DOHH2 (cell line): ENCODE measurements around the gene ZNF45.

ENCODE experiments used
- H3F3A ChIP-seq: fragments of 200-600 bp; sonication (generic), shearing (Covaris generic); 2 replicates; pipeline ENCODE4 v1.6.0; 2016; ENCODE audit warnings: antibody characterized with exemption, mild to moderate bottlenecking; ENCODE audit not compliant: control insufficient read depth, insufficient read depth
- H3K27ac ChIP-seq: fragments of 200-600 bp; sonication (generic); 2 replicates; pipeline ENCODE4 v1.5.1; 2014; ENCODE audit warnings: low read depth, mild to moderate bottlenecking, low read length, moderate library complexity
- H3K27me3 ChIP-seq: fragments of 200-600 bp; sonication (generic); 2 replicates; pipeline ENCODE4 v1.6.1; 2014; ENCODE audit warnings: mild to moderate bottlenecking, low read length, mixed read lengths; ENCODE audit not compliant: control insufficient read depth
- H3K36me3 ChIP-seq: fragments of 200-600 bp; sonication (generic); 2 replicates; pipeline ENCODE4 v1.6.1; 2014; ENCODE audit warnings: mild to moderate bottlenecking, low read length, moderate library complexity, mixed read lengths; ENCODE audit not compliant: control insufficient read depth
- H3K4me1 ChIP-seq: fragments of 200-600 bp; sonication (generic); 2 replicates; pipeline ENCODE4 v1.6.1; 2014; ENCODE audit warnings: mild to moderate bottlenecking, low read length, mixed read lengths; ENCODE audit not compliant: control insufficient read depth
- H3K4me2 ChIP-seq: fragments of 200-600 bp; sonication (generic); 2 replicates; pipeline ENCODE4 v1.6.0; 2014; ENCODE audit warnings: mild to moderate bottlenecking, low read length, moderate library complexity
- H3K4me3 ChIP-seq: fragments of 200-600 bp; sonication (generic); 2 replicates; pipeline ENCODE4 v1.5.1; 2014; ENCODE audit warnings: mild to moderate bottlenecking, low read length, mixed read lengths
- H3K79me2 ChIP-seq: fragments of 200-600 bp; sonication (generic); 2 replicates; pipeline ENCODE4 v1.6.1; 2014; ENCODE audit warnings: mild to moderate bottlenecking, low read length, mixed read lengths; ENCODE audit not compliant: control insufficient read depth
- H3K9me2 ChIP-seq: fragments of 200-600 bp; sonication (generic); replicated peaks from 2 replicates; pipeline ENCODE4 v1.6.1; 2014; ENCODE audit warnings: mild to moderate bottlenecking, low read length, mixed read lengths; ENCODE audit not compliant: control insufficient read depth
- H3K9me3 ChIP-seq: fragments of 200-600 bp; sonication (generic); 2 replicates; pipeline ENCODE4 v1.6.1; 2014; ENCODE audit warnings: antibody characterized with exemption, low read length, mixed read lengths; ENCODE audit not compliant: control insufficient read depth, insufficient read depth
- H4K20me1 ChIP-seq: fragments of 200-600 bp; sonication (generic); 2 replicates; pipeline ENCODE4 v1.6.0; 2014; ENCODE audit warnings: low read depth, mild to moderate bottlenecking, antibody characterized with exemption, low read length, moderate library complexity; ENCODE audit not compliant: control insufficient read depth, insufficient read depth
- EZH2phosphoT487 ChIP-seq: fragments of 200-600 bp; sonication (generic); IDR thresholded peaks from 2 replicates; pipeline ENCODE4 v1.6.1; 2017; ENCODE audit warnings: borderline replicate concordance, mild to moderate bottlenecking, antibody characterized with exemption, low read length, moderate library complexity, mixed read lengths
- TF ChIP-seq, protein P1 (sequence below): fragments of 200-600 bp; sonication (generic); IDR thresholded peaks from one replicate; pipeline ENCODE4 v1.5.1; 2014; ENCODE audit warnings: antibody characterized with exemption, mild to moderate bottlenecking, low read depth, low read length; ENCODE audit not compliant: poor library complexity, severe bottlenecking

Gene ZNF45

DNA sequence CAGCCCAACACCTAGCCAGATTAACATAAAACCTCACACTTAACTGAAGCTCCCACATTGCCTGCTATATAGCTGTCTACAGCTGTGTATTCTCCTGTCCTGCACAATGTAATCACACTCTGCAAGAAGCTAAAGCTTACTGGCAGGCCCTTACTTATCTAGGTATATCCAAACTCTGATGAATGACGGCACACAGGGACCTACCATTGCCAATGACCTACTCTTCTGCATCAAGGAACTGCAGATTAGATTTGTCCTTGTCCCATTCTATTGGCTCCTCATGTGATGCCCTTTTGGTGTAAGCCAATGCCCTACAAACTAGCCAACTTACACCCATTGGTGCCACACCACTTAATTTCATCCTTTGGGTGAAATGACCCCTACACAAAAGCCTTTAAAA, 26.4 kb downstream of the ZNF45 start:
- H3K4me2 ChIP-seq, result no peak overlapping the region
- no peaks in the 10 kb centered on the region for H3F3A ChIP-seq
- H4K20me1 ChIP-seq, result no peaks in the 10 kb centered on the region
- H3K4me1 ChIP-seq, result no peaks in the 10 kb centered on the region
- peaks cover 6% of the 10 kb centered on the region for H3K36me3 ChIP-seq
- H3K9me2 ChIP-seq, result no peaks in the 10 kb centered on the region
- TF ChIP-seq EZH2phosphoT487, result no peak
- TF ChIP-seq, protein P1, sequence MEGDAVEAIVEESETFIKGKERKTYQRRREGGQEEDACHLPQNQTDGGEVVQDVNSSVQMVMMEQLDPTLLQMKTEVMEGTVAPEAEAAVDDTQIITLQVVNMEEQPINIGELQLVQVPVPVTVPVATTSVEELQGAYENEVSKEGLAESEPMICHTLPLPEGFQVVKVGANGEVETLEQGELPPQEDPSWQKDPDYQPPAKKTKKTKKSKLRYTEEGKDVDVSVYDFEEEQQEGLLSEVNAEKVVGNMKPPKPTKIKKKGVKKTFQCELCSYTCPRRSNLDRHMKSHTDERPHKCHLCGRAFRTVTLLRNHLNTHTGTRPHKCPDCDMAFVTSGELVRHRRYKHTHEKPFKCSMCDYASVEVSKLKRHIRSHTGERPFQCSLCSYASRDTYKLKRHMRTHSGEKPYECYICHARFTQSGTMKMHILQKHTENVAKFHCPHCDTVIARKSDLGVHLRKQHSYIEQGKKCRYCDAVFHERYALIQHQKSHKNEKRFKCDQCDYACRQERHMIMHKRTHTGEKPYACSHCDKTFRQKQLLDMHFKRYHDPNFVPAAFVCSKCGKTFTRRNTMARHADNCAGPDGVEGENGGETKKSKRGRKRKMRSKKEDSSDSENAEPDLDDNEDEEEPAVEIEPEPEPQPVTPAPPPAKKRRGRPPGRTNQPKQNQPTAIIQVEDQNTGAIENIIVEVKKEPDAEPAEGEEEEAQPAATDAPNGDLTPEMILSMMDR, result no peak
- no peaks in the 10 kb centered on the region for H3K27me3 ChIP-seq
- H3K4me3 ChIP-seq, result no peak overlapping the region
- H3K9me3 ChIP-seq, result peaks cover 11% of the 10 kb centered on the region; the same call in 1 of the 2 replicates
- no peaks in the 10 kb centered on the region for H3K79me2 ChIP-seq
- no peak overlapping the region for H3K27ac ChIP-seq

DNA sequence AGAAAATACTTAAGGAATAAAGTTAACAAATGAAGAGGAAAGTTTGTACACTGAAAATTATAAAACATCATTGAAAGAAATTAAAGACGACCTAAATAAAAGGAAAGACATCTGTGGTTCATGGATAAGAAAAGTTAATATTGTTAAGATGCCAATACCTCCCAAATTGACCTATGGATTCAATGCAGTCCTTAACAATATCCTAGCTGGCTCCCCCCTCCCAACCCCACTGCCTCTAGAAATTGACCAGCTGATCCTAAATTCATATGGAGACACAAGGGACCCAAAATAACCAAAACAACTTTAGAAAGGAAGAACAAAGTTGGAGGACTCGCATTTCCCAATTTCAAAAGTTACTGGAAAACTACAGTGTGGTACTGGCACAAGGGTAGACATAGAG, 28.3 kb downstream of the ZNF45 start:
- Histone ChIP-seq H3K27me3 (no peaks in the 10 kb centered on the region), H3F3A (no peaks in the 10 kb centered on the region), H3K9me2 (no peaks in the 10 kb centered on the region), H3K4me1 (peaks cover 3% of the 10 kb centered on the region), H3K79me2 (no peaks in the 10 kb centered on the region), H3K9me3 (peaks cover 11% of the 10 kb centered on the region; the same call in 1 of the 2 replicates), H4K20me1 (no peaks in the 10 kb centered on the region), H3K36me3 (no peaks in the 10 kb centered on the region), H3K4me3 (no peak overlapping the region), H3K4me2 (no peak overlapping the region), H3K27ac (no peak overlapping the region)
- TF ChIP-seq, protein P1, result no peak
- TF ChIP-seq EZH2phosphoT487, result no peak

DNA sequence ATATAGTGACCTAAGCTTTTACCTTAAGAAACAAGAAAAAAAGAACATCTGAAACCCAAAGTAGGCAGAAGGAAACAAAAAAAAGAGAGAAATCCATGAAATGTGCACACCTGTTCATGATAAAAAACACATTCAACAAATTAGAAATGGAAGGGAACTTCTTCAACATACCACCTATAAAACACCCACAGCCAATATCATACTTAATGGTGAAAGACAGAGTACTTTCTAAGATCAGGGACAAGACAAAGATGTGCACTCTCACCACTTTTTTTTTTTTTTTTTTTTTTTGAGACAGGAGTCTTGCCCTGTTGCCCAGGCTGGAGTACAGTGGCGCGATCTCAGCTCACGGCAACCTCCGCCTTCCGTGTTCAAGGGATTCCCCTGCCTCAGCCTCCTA, 29.2 kb downstream of the ZNF45 start:
- no peaks in the 10 kb centered on the region for H4K20me1 ChIP-seq
- no peak overlapping the region for H3K4me2 ChIP-seq
- no peaks in the 10 kb centered on the region for H3F3A ChIP-seq
- H3K79me2 ChIP-seq, result no peaks in the 10 kb centered on the region
- H3K4me3 ChIP-seq, result no peak overlapping the region
- H3K27me3 ChIP-seq, result no peaks in the 10 kb centered on the region
- TF ChIP-seq EZH2phosphoT487, result no peak
- TF ChIP-seq, protein P1, result no peak
- H3K36me3 ChIP-seq, result no peaks in the 10 kb centered on the region
- no peaks in the 10 kb centered on the region for H3K9me2 ChIP-seq
- no peak overlapping the region for H3K27ac ChIP-seq
- H3K9me3 ChIP-seq, result peaks cover 19% of the 10 kb centered on the region; the same call in 1 of the 2 replicates
- peaks cover 8% of the 10 kb centered on the region for H3K4me1 ChIP-seq
